ENCODE measurements around the gene RERE.
"Not testable (repeated sequence)": the region's sequence is repeated elsewhere in the genome, so short reads cannot be mapped to it uniquely, and the experiment has no call there.

Gene RERE

GRCh38 chr1:8740034-8740449, 77.4 kb downstream of the RERE start:
- no peak for TF ChIP-seq CTCF (IDR thresholded peaks at IDR 0.05; ENCODE audit: extremely low read depth, missing control alignments)
- no peak for DNase-seq (ENCODE audit: low spot score)

- no peak for DNase-seq (ENCODE audit: low spot score)
- no peak for TF ChIP-seq CTCF (IDR thresholded peaks at IDR 0.05; ENCODE audit: extremely low read depth, missing control alignments)
Observed at GRCh38 chr1:8739377-8739776, 78.1 kb downstream of the RERE start.

GRCh38 chr1:8736927-8737326, 80.5 kb downstream of the RERE start:
- TF ChIP-seq CTCF (IDR thresholded peaks at IDR 0.05; ENCODE audit: extremely low read depth, missing control alignments) = no peak

GRCh38 chr1:8733484-8733883, 84.0 kb downstream of the RERE start:
- DNase-seq (ENCODE audit: low spot score) = no peak
- TF ChIP-seq CTCF (IDR thresholded peaks at IDR 0.05; ENCODE audit: extremely low read depth, missing control alignments) = no peak

More at GRCh38 chr1:8736927-8737326, 80.5 kb downstream of the RERE start:
- no peak for DNase-seq (ENCODE audit: low spot score)

GRCh38 chr1:8731162-8731561, 86.3 kb downstream of the RERE start:
- no peak for TF ChIP-seq CTCF (IDR thresholded peaks at IDR 0.05; ENCODE audit: extremely low read depth, missing control alignments)
- DNase-seq (ENCODE audit: low spot score) = no peak

GRCh38 chr1:8728464-8728863, 89.0 kb downstream of the RERE start:
- TF ChIP-seq CTCF (IDR thresholded peaks at IDR 0.05; ENCODE audit: extremely low read depth, missing control alignments) = no peak
- no peak for DNase-seq (ENCODE audit: low spot score)

GRCh38 chr1:8727809-8728213, 89.6 kb downstream of the RERE start:
- no peak for DNase-seq (ENCODE audit: low spot score)
- TF ChIP-seq CTCF (IDR thresholded peaks at IDR 0.05; ENCODE audit: extremely low read depth, missing control alignments) = no peak

- not testable (repeated sequence) for DNase-seq (ENCODE audit: low spot score)
Observed at GRCh38 chr1:8727316-8727715, 90.1 kb downstream of the RERE start.

GRCh38 chr1:8726801-8727186, 90.6 kb downstream of the RERE start:
- DNase-seq (ENCODE audit: low spot score) = not testable (repeated sequence)
